HepG2 (cell line): ENCODE measurements around the gene AMBRA1.

Experiments
- ARHGAP35 ChIP-seq: sonication (generic); formaldehyde crosslinking; IDR thresholded peaks from 2 replicates; pipeline ENCODE4 v1.9.0; 2022; ENCODE audit warnings: mild to moderate bottlenecking, inconsistent platforms, moderate library complexity, missing genetic modification reagents, borderline replicate concordance
- CTCF ChIP-seq: sonication (generic); formaldehyde crosslinking; IDR thresholded peaks from 2 replicates; pipeline ENCODE4 v1.5.0; 2020; ENCODE audit warnings: mild to moderate bottlenecking, missing genetic modification reagents, moderate library complexity
- POLR2A ChIP-seq, 2 experiments: IDR thresholded peaks; 2 replicates each; pipeline ENCODE4 v1.6.1; 2011; ENCODE audit warnings: low read depth in 2 of 2, low read length in 2 of 2, mild to moderate bottlenecking in 1 of 2, moderate library complexity in 1 of 2; ENCODE audit not compliant: insufficient read depth in 1 of 2
- RAD51 ChIP-seq: fragments of 450-650 bp; IDR thresholded peaks from 2 replicates; pipeline ENCODE4 v1.6.1; 2016; ENCODE audit warnings: borderline replicate concordance
- SAFB2 ChIP-seq: sonication (generic); formaldehyde crosslinking; IDR thresholded peaks from 2 replicates; pipeline ENCODE4 v1.5.1; 2020; ENCODE audit warnings: missing genetic modification reagents, low read depth, mild to moderate bottlenecking, borderline replicate concordance
- SMAD9 ChIP-seq: sonication (generic); formaldehyde crosslinking; IDR thresholded peaks from 2 replicates; pipeline ENCODE4 v1.5.1; 2020; ENCODE audit warnings: mild to moderate bottlenecking, missing genetic modification reagents
- TARDBP ChIP-seq: sonication (generic); formaldehyde crosslinking; IDR thresholded peaks from 2 replicates; pipeline ENCODE4 v1.8.0; 2022; ENCODE audit warnings: mild to moderate bottlenecking, missing genetic modification reagents
- XRCC5 ChIP-seq: fragments of 200-400 bp; formaldehyde crosslinking; optimal IDR thresholded peaks from 2 replicates; pipeline ENCODE3; 2017; ENCODE audit warnings: mild to moderate bottlenecking, low read length
- ZFP62 ChIP-seq: sonication (generic); formaldehyde crosslinking; IDR thresholded peaks from 2 replicates; pipeline ENCODE4 v1.4.0; 2020; ENCODE audit warnings: missing genetic modification reagents
- ZNF558 ChIP-seq: sonication (generic); formaldehyde crosslinking; IDR thresholded peaks from 2 replicates; pipeline ENCODE4 v1.9.0; 2022; ENCODE audit warnings: mild to moderate bottlenecking, missing genetic modification reagents, borderline replicate concordance

DNA sequence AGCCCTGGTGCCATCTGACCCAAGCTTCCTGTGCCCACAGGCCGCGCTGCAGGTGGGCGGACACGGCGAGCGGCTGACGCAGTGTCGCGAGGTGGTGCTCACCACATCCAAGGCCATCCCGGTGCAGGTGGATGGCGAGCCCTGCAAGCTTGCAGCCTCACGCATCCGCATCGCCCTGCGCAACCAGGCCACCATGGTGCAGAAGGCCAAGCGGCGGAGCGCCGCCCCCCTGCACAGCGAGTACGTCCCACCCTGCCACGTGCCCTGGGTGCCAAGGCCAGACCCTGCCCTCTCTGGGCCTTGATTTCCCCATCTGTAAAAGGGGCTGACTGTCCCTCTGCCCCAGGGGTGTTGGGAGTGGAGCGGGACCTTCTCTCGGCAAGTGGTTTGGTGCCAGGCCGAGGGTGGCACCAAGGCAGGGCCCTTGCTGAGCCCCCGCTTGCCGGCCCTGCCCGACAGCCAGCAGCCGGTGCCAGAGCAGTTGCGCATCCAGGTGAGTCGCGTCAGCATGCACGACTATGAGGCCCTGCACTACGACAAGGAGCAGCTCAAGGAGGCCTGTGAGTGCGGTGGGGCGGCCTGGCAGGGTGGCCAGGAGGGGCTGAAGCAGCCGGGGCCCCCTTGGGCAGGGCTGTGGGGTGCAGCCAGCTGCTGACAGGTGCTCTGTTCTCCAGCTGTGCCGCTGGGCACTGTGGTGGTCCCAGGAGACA, 218.3 kb downstream of the AMBRA1 start:
- TF ChIP-seq RAD51: no peak
- TF ChIP-seq SAFB2: no peak
- no peak for TF ChIP-seq SMAD9 (CRISPR knock-in tag)
- TF ChIP-seq CTCF (CRISPR knock-in tag): no peak
- no peak for TF ChIP-seq XRCC5
- no peak for TF ChIP-seq ZNF558 (CRISPR knock-in tag)
- TF ChIP-seq ARHGAP35 (CRISPR knock-in tag): no peak
- no peak for TF ChIP-seq ZFP62 (CRISPR knock-in tag)
- TF ChIP-seq TARDBP (CRISPR knock-in tag): no peak
- TF ChIP-seq POLR2A (IDR thresholded peaks at IDR 0.05; ENCODE audit: insufficient read depth in 1 of 2, low read depth in 2 of 2, low read length in 2 of 2): no peak
